ENCODE results near the gene COPS7B. TPM values are rescaled to one million over a fixed set of nuclear protein-coding genes. Genes with fewer than 3 reads are reported as not detected.

Gene COPS7B
- total and polyA plus RNA-seq, 9 of the 15 experiments (the other 6 are each of a cell fraction or from before 2014, with no cell fraction given), result 6.0 to 50.7 (median 21.8) TPM

DNA sequence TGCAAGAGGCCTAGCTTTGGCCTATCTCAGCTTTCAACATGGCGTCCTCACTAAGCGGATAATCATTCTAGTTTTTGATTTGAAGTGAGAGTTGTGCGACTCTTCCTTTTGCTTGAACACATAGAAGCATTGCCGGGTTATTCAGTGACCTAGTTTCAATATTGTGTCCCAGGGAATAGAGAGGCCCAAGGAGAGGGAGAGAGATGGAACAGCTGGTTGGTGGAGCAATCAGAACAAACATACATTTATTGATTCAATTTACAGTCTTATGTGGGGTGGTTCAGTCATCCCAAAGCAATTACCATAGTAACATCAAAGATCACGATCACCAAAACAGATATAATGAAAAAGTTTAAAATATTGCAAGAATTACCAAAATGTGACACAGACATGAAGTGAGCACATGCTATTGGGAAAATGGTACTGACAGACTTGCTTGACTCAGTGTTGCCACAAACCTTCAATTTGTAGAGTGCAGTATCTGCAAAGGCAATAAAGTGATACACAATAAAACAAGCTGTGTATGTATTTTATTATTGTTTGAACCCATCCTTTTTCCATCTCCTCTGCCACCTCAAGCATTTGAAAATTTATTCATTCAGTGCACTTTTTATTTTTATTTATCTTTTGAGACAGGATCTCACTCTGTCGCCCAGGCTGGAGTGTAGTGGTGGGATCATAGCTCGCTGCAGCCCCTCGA, 30.2 kb downstream of the COPS7B start:
- intact Hi-C loops (cut with micrococcal nuclease) (no loop called here), in situ Hi-C loops (cut with MboI) (no loop called here)
- H3K27ac ChIP-seq (ENCODE audit: extremely low read depth, low read depth, low read length), result no peak overlapping the region
- FAIRE-seq, result no peak
- no TSS peak for BruUV-seq (replicated peaks)
- H2AFZ ChIP-seq (ENCODE audit: low read depth, low read length), result no peak overlapping the region
- H3K4me3 ChIP-seq, result no peak overlapping the region
- H3K36me3 ChIP-seq (ENCODE audit: control insufficient read depth, insufficient read depth, low read length), result no peaks in the 10 kb centered on the region
- no peaks in the 10 kb centered on the region for H3K27me3 ChIP-seq (ENCODE audit: control insufficient read depth in 2 of 2, insufficient read depth in 2 of 2, low read length in 2 of 2)
- no peak overlapping the region for H3K4me2 ChIP-seq (ENCODE audit: insufficient read depth, low read length)
- no peaks in the 10 kb centered on the region for H3K79me2 ChIP-seq (ENCODE audit: control insufficient read depth, insufficient read depth, low read length)
- no peaks in the 10 kb centered on the region for H4K20me1 ChIP-seq (replicated peaks; ENCODE audit: control insufficient read depth, insufficient read depth, low read length)
- no peak for DNase-seq (ENCODE audit: extremely low read depth in 1 of 4, low spot score in 3 of 4)
- H3K4me1 ChIP-seq (replicated peaks in 1 of 2; ENCODE audit: control insufficient read depth in 2 of 2, insufficient read depth in 2 of 2, low read length in 2 of 2), result no peaks in the 10 kb centered on the region
- TF ChIP-seq ZNF431 (CRISPR knock-in tag; IDR thresholded peaks at IDR 0.05) (no peak), PURB (CRISPR knock-in tag; IDR thresholded peaks at IDR 0.05; ENCODE audit: low read depth) (no peak), CEBPB (tag; IDR thresholded peaks at IDR 0.05) (no peak), POLR3A (IDR thresholded peaks at IDR 0.05; ENCODE audit: borderline replicate concordance, extremely low read depth, insufficient read depth, insufficient read length) (no peak), ELF1 (tag; IDR thresholded peaks at IDR 0.05) (no peak), SETDB1 (IDR thresholded peaks at IDR 0.05; ENCODE audit: low read length) (no peak), GTF2E2 (tag; IDR thresholded peaks at IDR 0.05) (no peak), ZNF384 (IDR thresholded peaks at IDR 0.05; ENCODE audit: low read depth, low read length) (no peak), HNRNPK (IDR thresholded peaks at IDR 0.05; ENCODE audit: low read depth, low read length, poor library complexity, severe bottlenecking) (no peak), ZNF165 (CRISPR knock-in tag; IDR thresholded peaks at IDR 0.05; ENCODE audit: borderline replicate concordance) (no peak), POLR2G (IDR thresholded peaks at IDR 0.05; ENCODE audit: low read depth, low read length) (no peak), ZC3H4 (CRISPR knock-in tag; IDR thresholded peaks at IDR 0.05; ENCODE audit: borderline replicate concordance) (no peak), RUNX1 (IDR thresholded peaks at IDR 0.05; ENCODE audit: low read depth) (no peak), MCM5 (IDR thresholded peaks at IDR 0.05; ENCODE audit: low read depth) (no peak)
- TF ChIP-seq, protein P1, sequence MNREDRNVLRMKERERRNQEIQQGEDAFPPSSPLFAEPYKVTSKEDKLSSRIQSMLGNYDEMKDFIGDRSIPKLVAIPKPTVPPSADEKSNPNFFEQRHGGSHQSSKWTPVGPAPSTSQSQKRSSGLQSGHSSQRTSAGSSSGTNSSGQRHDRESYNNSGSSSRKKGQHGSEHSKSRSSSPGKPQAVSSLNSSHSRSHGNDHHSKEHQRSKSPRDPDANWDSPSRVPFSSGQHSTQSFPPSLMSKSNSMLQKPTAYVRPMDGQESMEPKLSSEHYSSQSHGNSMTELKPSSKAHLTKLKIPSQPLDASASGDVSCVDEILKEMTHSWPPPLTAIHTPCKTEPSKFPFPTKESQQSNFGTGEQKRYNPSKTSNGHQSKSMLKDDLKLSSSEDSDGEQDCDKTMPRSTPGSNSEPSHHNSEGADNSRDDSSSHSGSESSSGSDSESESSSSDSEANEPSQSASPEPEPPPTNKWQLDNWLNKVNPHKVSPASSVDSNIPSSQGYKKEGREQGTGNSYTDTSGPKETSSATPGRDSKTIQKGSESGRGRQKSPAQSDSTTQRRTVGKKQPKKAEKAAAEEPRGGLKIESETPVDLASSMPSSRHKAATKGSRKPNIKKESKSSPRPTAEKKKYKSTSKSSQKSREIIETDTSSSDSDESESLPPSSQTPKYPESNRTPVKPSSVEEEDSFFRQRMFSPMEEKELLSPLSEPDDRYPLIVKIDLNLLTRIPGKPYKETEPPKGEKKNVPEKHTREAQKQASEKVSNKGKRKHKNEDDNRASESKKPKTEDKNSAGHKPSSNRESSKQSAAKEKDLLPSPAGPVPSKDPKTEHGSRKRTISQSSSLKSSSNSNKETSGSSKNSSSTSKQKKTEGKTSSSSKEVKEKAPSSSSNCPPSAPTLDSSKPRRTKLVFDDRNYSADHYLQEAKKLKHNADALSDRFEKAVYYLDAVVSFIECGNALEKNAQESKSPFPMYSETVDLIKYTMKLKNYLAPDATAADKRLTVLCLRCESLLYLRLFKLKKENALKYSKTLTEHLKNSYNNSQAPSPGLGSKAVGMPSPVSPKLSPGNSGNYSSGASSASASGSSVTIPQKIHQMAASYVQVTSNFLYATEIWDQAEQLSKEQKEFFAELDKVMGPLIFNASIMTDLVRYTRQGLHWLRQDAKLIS (CRISPR knock-in tag; IDR thresholded peaks at IDR 0.05), result no peak
- TF ChIP-seq, protein P2, sequence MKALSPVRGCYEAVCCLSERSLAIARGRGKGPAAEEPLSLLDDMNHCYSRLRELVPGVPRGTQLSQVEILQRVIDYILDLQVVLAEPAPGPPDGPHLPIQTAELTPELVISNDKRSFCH (CRISPR knock-in tag; IDR thresholded peaks at IDR 0.05), result no peak
- TF ChIP-seq, protein P2 (tag; IDR thresholded peaks at IDR 0.05), result no peak
- POLR2A ChIA-PET, result no interaction called here
- CTCF ChIA-PET (ENCODE audit: low intra/inter-chr PET ratio), result no interaction called here
- no peak overlapping the region for H3K9ac ChIP-seq (ENCODE audit: insufficient read depth in 1 of 2, low read depth in 2 of 2, low read length in 2 of 2)
- 57% methylated on average over 6 of the region's 8 CpGs for WGBS (ENCODE audit: insufficient coverage, low coverage, missing lambda C conversion rate)
- no peaks in the 10 kb centered on the region for H3K9me1 ChIP-seq (ENCODE audit: control insufficient read depth, insufficient read depth, low read length)
- ATAC-seq, result no peak
- no peaks in the 10 kb centered on the region; the same call in 1 of the 2 replicates for H3K9me3 ChIP-seq (replicated peaks; ENCODE audit: control insufficient read depth, insufficient read depth, low read depth, low read length)
